COLO668 (cell line): Measurements from ENCODE around the gene CARNS1.
"Not testable (repeated sequence)": the region's sequence is repeated elsewhere in the genome, so short reads cannot be mapped to it uniquely, and the experiment has no call there.

Experiments used
- DNase-seq: peaks from one replicate; lab custom pipeline; 2025; ENCODE audit not compliant: unreplicated experiment; lab: John Stamatoyannopoulos, UW

The CARNS1 gene

GRCh38 chr11:67396259-67396581, 19.3 kb upstream of the CARNS1 start:
- no peak for DNase-seq

GRCh38 chr11:67396587-67397389, 18.7 kb upstream of the CARNS1 start:
- no peak for DNase-seq

GRCh38 chr11:67397536-67397935, 17.9 kb upstream of the CARNS1 start:
- DNase-seq, result no peak

- DNase-seq, result no peak
Observed at GRCh38 chr11:67397986-67398660, 17.4 kb upstream of the CARNS1 start.

- no peak for DNase-seq
Observed at GRCh38 chr11:67398661-67399563, 16.6 kb upstream of the CARNS1 start.

- DNase-seq, result no peak
Observed at GRCh38 chr11:67400251-67400941, 15.1 kb upstream of the CARNS1 start.

- DNase-seq, result no peak
Observed at GRCh38 chr11:67400942-67401494, 14.5 kb upstream of the CARNS1 start.

- DNase-seq, result peak; percentile 93
Observed at GRCh38 chr11:67401495-67402191, 13.8 kb upstream of the CARNS1 start, which contains the start of gene PPP1CA. PPP1CA (minus strand) TSS chr11:67401858; CDS start chr11:67401782, 76 bp downstream.

- not testable (repeated sequence) for DNase-seq
Observed at GRCh38 chr11:67402192-67402839, 13.2 kb upstream of the CARNS1 start.

- DNase-seq, result not testable (repeated sequence)
Observed at GRCh38 chr11:67403085-67403484, 12.4 kb upstream of the CARNS1 start.

- DNase-seq, result no peak
Observed at GRCh38 chr11:67404515-67405195, 10.8 kb upstream of the CARNS1 start.

- no peak for DNase-seq
Observed at GRCh38 chr11:67405196-67405567, 10.3 kb upstream of the CARNS1 start.

GRCh38 chr11:67405688-67406339, 9.7 kb upstream of the CARNS1 start:
- no peak for DNase-seq

- no peak for DNase-seq
Observed at GRCh38 chr11:67406420-67406968, 9.0 kb upstream of the CARNS1 start.

GRCh38 chr11:67406969-67407687, 8.3 kb upstream of the CARNS1 start:
- DNase-seq, result peak; percentile 40

- DNase-seq, result no peak
Observed at GRCh38 chr11:67407688-67408163, 7.8 kb upstream of the CARNS1 start.

GRCh38 chr11:67408437-67409200, 6.9 kb upstream of the CARNS1 start:
- DNase-seq, result no peak
